IMR-90 (cell line): ENCODE results near the gene ELAVL1. TPM values are rescaled to one million over a fixed set of nuclear protein-coding genes. Genes with fewer than 3 reads are reported as not detected.

Experiments used
- ATAC-seq: fragments of 200-7000 bp; cut with Tn5 transposase; 2 replicates; pipeline ENCODE4 v1.9.1; 2020; ENCODE audit warnings: low read depth, mild to moderate bottlenecking, moderate library complexity
- BruUV-seq: library from RNA; stranded (reverse); fragments of 400-500 nt; replicated peaks from 2 replicates; lab custom pipeline; 2021; lab: Mats Ljungman, UMichigan
- CTCF ChIA-PET: fragments of 300-600 bp; formaldehyde crosslinking; extraction: SDS; loops from one replicate; lab custom pipeline; 2021; ENCODE audit warnings: antibody characterized with exemption; lab: Yijun Ruan, JAX
- POLR2A ChIA-PET: fragments of 300-600 bp; sonication (Branson Sonifier 250); formaldehyde crosslinking; loops from one replicate; lab custom pipeline; 2022; ENCODE audit warnings: antibody characterized with exemption; ENCODE audit not compliant: unreplicated experiment; lab: Charles Lee
- DNase-seq: peaks from one replicate; pipeline ENCODE4 v3.0.0; 2013
- H2AFZ ChIP-seq: replicated peaks from 2 replicates; pipeline ENCODE3; 2013; ENCODE audit warnings: low read length, mild to moderate bottlenecking; ENCODE audit not compliant: poor library complexity
- H2AK5ac ChIP-seq: 2 replicates; pipeline ENCODE4 v1.6.1; 2013; ENCODE audit warnings: low read depth, low read length, inconsistent platforms
- H2AK9ac ChIP-seq: replicated peaks from 2 replicates; pipeline ENCODE3; 2013; ENCODE audit warnings: mild to moderate bottlenecking, low read depth, low read length, moderate library complexity; ENCODE audit not compliant: poor library complexity
- H2BK120ac ChIP-seq: 2 replicates; pipeline ENCODE4 v1.6.1; 2013; ENCODE audit warnings: low read depth, low read length, inconsistent platforms
- H2BK15ac ChIP-seq: 3 replicates; pipeline ENCODE4 v1.6.1; 2013; ENCODE audit warnings: low read depth, low read length, inconsistent platforms
- H2BK20ac ChIP-seq: 2 replicates; pipeline ENCODE4 v1.6.1; 2013; ENCODE audit warnings: low read depth, mild to moderate bottlenecking, inconsistent platforms, low read length, moderate library complexity
- H2BK5ac ChIP-seq: 2 replicates; pipeline ENCODE4 v1.6.1; 2013; ENCODE audit warnings: mild to moderate bottlenecking, low read depth, low read length, inconsistent platforms; ENCODE audit not compliant: poor library complexity, severe bottlenecking
- H3K14ac ChIP-seq: replicated peaks from 2 replicates; pipeline ENCODE4 v1.6.1; 2013; ENCODE audit warnings: low read depth, low read length, inconsistent platforms
- H3K18ac ChIP-seq: 2 replicates; pipeline ENCODE4 v1.6.1; 2013; ENCODE audit warnings: low read depth, low read length, control low read depth
- H3K23ac ChIP-seq: 2 replicates; pipeline ENCODE4 v1.6.1; 2013; ENCODE audit warnings: low read depth, low read length, inconsistent platforms
- H3K27ac ChIP-seq: 2 replicates; pipeline ENCODE4 v1.5.1; 2013; ENCODE audit warnings: mild to moderate bottlenecking, control low read depth, low read length; ENCODE audit not compliant: insufficient read depth
- H3K27me3 ChIP-seq: 2 replicates; pipeline ENCODE4 v1.6.1; 2013; ENCODE audit warnings: low read length; ENCODE audit not compliant: control insufficient read depth, insufficient read depth
- H3K36me3 ChIP-seq: 2 replicates; pipeline ENCODE4 v1.6.1; 2013; ENCODE audit warnings: low read length, mixed read lengths; ENCODE audit not compliant: control insufficient read depth, insufficient read depth
- H3K4ac ChIP-seq: 2 replicates; pipeline ENCODE4 v1.6.1; 2013; ENCODE audit warnings: low read depth, low read length, inconsistent platforms
- H3K4me1 ChIP-seq: 2 replicates; pipeline ENCODE4 v1.6.1; 2013; ENCODE audit warnings: low read length, mixed read lengths; ENCODE audit not compliant: control insufficient read depth, insufficient read depth
- H3K4me2 ChIP-seq: 2 replicates; pipeline ENCODE4 v1.6.1; 2013; ENCODE audit warnings: low read depth, mild to moderate bottlenecking, control low read depth, low read length, moderate library complexity
- H3K4me3 ChIP-seq: 2 replicates; pipeline ENCODE4 v1.5.1; 2013; ENCODE audit warnings: low read depth, mild to moderate bottlenecking, control low read depth, low read length, moderate library complexity; ENCODE audit not compliant: insufficient read depth
- H3K56ac ChIP-seq: 2 replicates; pipeline ENCODE4 v1.6.1; 2013; ENCODE audit warnings: low read length, inconsistent platforms; ENCODE audit not compliant: insufficient read depth; ENCODE audit errors: extremely low read depth
- H3K79me1 ChIP-seq, 2 experiments: 2 replicates each; pipeline ENCODE4 v1.6.1; 2013; ENCODE audit warnings: low read length in 2 of 2, inconsistent platforms in 1 of 2, low read depth in 1 of 2
- H3K9ac ChIP-seq: 2 replicates; pipeline ENCODE4 v1.6.1; 2013; ENCODE audit warnings: low read depth, low read length, control low read depth
- H3K9me1 ChIP-seq: 2 replicates; pipeline ENCODE4 v1.6.1; 2013; ENCODE audit warnings: low read length, inconsistent platforms; ENCODE audit not compliant: insufficient read depth
- H3K9me3 ChIP-seq: 2 replicates; pipeline ENCODE4 v1.6.1; 2013; ENCODE audit warnings: low read length; ENCODE audit not compliant: control insufficient read depth, insufficient read depth
- H4K20me1 ChIP-seq: 2 replicates; pipeline ENCODE4 v1.6.1; 2013; ENCODE audit warnings: low read length, inconsistent platforms; ENCODE audit not compliant: insufficient read depth
- H4K5ac ChIP-seq: 2 replicates; pipeline ENCODE4 v1.6.1; 2013; ENCODE audit warnings: mild to moderate bottlenecking, low read depth, low read length, control low read depth
- H4K8ac ChIP-seq, 2 experiments: 2 replicates each; pipeline ENCODE4 v1.6.1; 2013; ENCODE audit warnings: low read depth in 2 of 2, low read length in 2 of 2, control low read depth in 1 of 2, inconsistent platforms in 1 of 2
- H4K91ac ChIP-seq: 2 replicates; pipeline ENCODE4 v1.6.1; 2013; ENCODE audit warnings: low read depth, low read length, inconsistent platforms; ENCODE audit not compliant: insufficient read depth
- BHLHE40 ChIP-seq: fragments of 150-350 bp; IDR thresholded peaks from 2 replicates; pipeline ENCODE4 v1.6.1; 2016; ENCODE audit warnings: mild to moderate bottlenecking, low read depth, low read length
- CEBPB ChIP-seq: IDR thresholded peaks from 2 replicates; pipeline ENCODE4 v1.6.1; 2012; ENCODE audit warnings: low read depth, low read length, improper control_type of control experiment
- CHD1 ChIP-seq: IDR thresholded peaks from 2 replicates; pipeline ENCODE4 v1.6.1; 2012; ENCODE audit warnings: low read depth, low read length, improper control_type of control experiment
- CTCF ChIP-seq: conservative IDR thresholded peaks from 2 replicates; pipeline ENCODE4 v1.5.1; 2012; ENCODE audit warnings: mild to moderate bottlenecking, low read depth, low read length, improper control_type of control experiment
- FOS ChIP-seq: fragments of 150-350 bp; IDR thresholded peaks from 2 replicates; pipeline ENCODE4 v1.6.1; 2016; ENCODE audit warnings: low read depth, low read length
- MAFK ChIP-seq: IDR thresholded peaks from 2 replicates; pipeline ENCODE4 v1.6.1; 2012; ENCODE audit warnings: low read depth, low read length, improper control_type of control experiment
- MAZ ChIP-seq: IDR thresholded peaks from 2 replicates; pipeline ENCODE4 v1.6.1; 2012; ENCODE audit warnings: low read depth, mild to moderate bottlenecking, low read length, improper control_type of control experiment, moderate library complexity, borderline replicate concordance
- MXI1 ChIP-seq: IDR thresholded peaks from 2 replicates; pipeline ENCODE4 v1.6.1; 2012; ENCODE audit warnings: low read depth, mild to moderate bottlenecking, low read length, moderate library complexity, borderline replicate concordance
- POLR2A ChIP-seq: IDR thresholded peaks from 2 replicates; pipeline ENCODE4 v1.6.1; 2012; ENCODE audit warnings: mild to moderate bottlenecking, low read depth, low read length
- RAD21 ChIP-seq: IDR thresholded peaks from 2 replicates; pipeline ENCODE4 v1.6.1; 2012; ENCODE audit warnings: low read length, improper control_type of control experiment
- RFX5 ChIP-seq: IDR thresholded peaks from 2 replicates; pipeline ENCODE4 v1.8.0; 2012; ENCODE audit warnings: low read depth, mild to moderate bottlenecking, low read length, moderate library complexity
- SMC3 ChIP-seq: fragments of 150-350 bp; IDR thresholded peaks from 2 replicates; pipeline ENCODE4 v1.6.1; 2016; ENCODE audit warnings: low read depth, mild to moderate bottlenecking, antibody characterized with exemption, low read length, moderate library complexity
- USF2 ChIP-seq: fragments of 150-350 bp; IDR thresholded peaks from 2 replicates; pipeline ENCODE4 v1.6.1; 2017; ENCODE audit warnings: mild to moderate bottlenecking, antibody characterized with exemption, low read length, low read depth
- WGBS, 2 experiments: methylation state at CpG; one replicate each; pipeline versions ENCODE4 v1.1.5 to v1.1.7; 2013; ENCODE audit warnings: missing lambda C conversion rate in 2 of 2; ENCODE audit not compliant: insufficient read length in 1 of 2; ENCODE audit errors: extremely low coverage in 2 of 2; 5-methylcytosine and 5-hydroxymethylcytosine counted together
- dilution Hi-C: fragments of 300-500 bp; cut with HindIII; formaldehyde crosslinking; loops from one replicate; pipeline ENCODE4 v1.14.3; 2018; ENCODE audit warnings: low sequenced_read_pairs; ENCODE audit not compliant: unreplicated experiment
- in situ Hi-C: fragments of 300-500 bp; cut with MboI; formaldehyde crosslinking; loops from 3 replicates; pipeline ENCODE4 v1.14.3; 2019; ENCODE audit warnings: low sequenced_read_pairs, inconsistent platforms, mixed read lengths
- intact Hi-C: fragments of 100-400 bp; cut with micrococcal nuclease; formaldehyde crosslinking; loops from 2 replicates; pipeline ENCODE4 v1.10.0; 2022
- polyA plus RNA-seq, 3 experiments: library from polyadenylated mRNA; depleted of rRNA; stranded (reverse); fragments of >200 nt; gene quantifications; 2 replicates each; pipeline ENCODE4 v1.2.3, GENCODE V29; 2012; ENCODE audit warnings: low replicate concordance in 1 of 3
- total RNA-seq: library from RNA; depleted of rRNA; stranded (reverse); fragments of >200 nt; gene quantifications from 2 replicates; pipeline ENCODE4 v1.2.3, GENCODE V29; 2012

ELAVL1 gene
- total and polyA plus RNA-seq, 2 of the 4 experiments (the other 2 are of a cell fraction), result 55.6 to 59.0 TPM

GRCh38 chr19:7979011-7979410 is 26.4 kb downstream of the ELAVL1 start:
- H4K8ac ChIP-seq, result no peak overlapping the region
- H4K20me1 ChIP-seq, result peaks cover 86% of the 10 kb centered on the region
- no peak overlapping the region for H3K4ac ChIP-seq
- no peak overlapping the region for H3K23ac ChIP-seq
- peaks cover 69% of the 10 kb centered on the region for H3K36me3 ChIP-seq
- H3K79me1 ChIP-seq, result peaks cover 36 to 59% of the 10 kb centered on the region in 2 experiments
- BruUV-seq, result no TSS peak
- H3K9me1 ChIP-seq, result 0 out of 2 replicates have a peak, but pooled peaks cover 2% of the 10 kb centered on the region
- intact Hi-C loops, result no loop called here
- H3K56ac ChIP-seq, result no peak overlapping the region
- H3K9me3 ChIP-seq, result no peaks in the 10 kb centered on the region
- ChIA-PET POLR2A (no interaction called here), CTCF (no interaction called here)
- no peak overlapping the region for H2BK15ac ChIP-seq
- no peak overlapping the region for H3K4me3 ChIP-seq
- no peak overlapping the region for H2BK5ac ChIP-seq
- H2AK9ac ChIP-seq, result no peak overlapping the region
- H3K9ac ChIP-seq, result no peak overlapping the region
- H2BK20ac ChIP-seq, result no peak overlapping the region
- H4K91ac ChIP-seq, result no peak overlapping the region
- H2BK120ac ChIP-seq, result no peak overlapping the region
- no peaks in the 10 kb centered on the region for H3K4me1 ChIP-seq
- H4K5ac ChIP-seq, result no peak overlapping the region
- WGBS, 2 experiments, result 93% methylated on average over 7 of the region's 10 CpGs; no CpG with 5 or more reads in 1 of the 2 experiments
- dilution Hi-C loops, result no loop called here
- TF ChIP-seq CHD1 (no peak), CTCF (no peak), CEBPB (no peak), FOS (no peak), MAZ (no peak), RFX5 (no peak), RAD21 (no peak), MAFK (no peak), BHLHE40 (no peak), POLR2A (no peak), SMC3 (no peak), MXI1 (no peak), USF2 (no peak)
- no peak overlapping the region for H3K27ac ChIP-seq
- no peaks in the 10 kb centered on the region for H3K27me3 ChIP-seq
- in situ Hi-C loops, result loop anchor here (10.0 kb wide), 1 partner anchor 276 kb away; no protein-coding TSS in a partner anchor
- H3K14ac ChIP-seq, result no peak overlapping the region
- no peak overlapping the region for H3K18ac ChIP-seq
- DNase-seq, result no peak
- ATAC-seq, result no peak
- no peak overlapping the region for H2AK5ac ChIP-seq
- no peak overlapping the region for H2AFZ ChIP-seq
- H3K4me2 ChIP-seq, result no peak overlapping the region
